PC-3 (cell line): ENCODE data around the gene RASGRP3. TPM values are rescaled to one million over a fixed set of nuclear protein-coding genes. Genes with fewer than 3 reads are reported as not detected.

Source experiments
- ATAC-seq: fragments of 200-7000 bp; cut with Tn5 transposase; 2 replicates; pipeline ENCODE4 v1.9.1; 2020; ENCODE audit warnings: mild to moderate bottlenecking, moderate library complexity
- BruUV-seq: library from RNA; stranded (reverse); fragments of 400-500 nt; replicated peaks from 2 replicates; lab custom pipeline; 2021; lab: Mats Ljungman, UMichigan
- CTCF ChIA-PET: fragments of 300-600 bp; sonication (Branson Sonifier 250); formaldehyde crosslinking; loops from one replicate; lab custom pipeline; 2022; ENCODE audit warnings: antibody characterized with exemption; lab: Charles Lee
- POLR2A ChIA-PET: fragments of 300-600 bp; sonication (Branson Sonifier 250); formaldehyde crosslinking; loops from one replicate; lab custom pipeline; 2022; ENCODE audit warnings: antibody characterized with exemption; ENCODE audit not compliant: unreplicated experiment; lab: Charles Lee
- DNase-seq: peaks from one replicate; pipeline ENCODE4 v3.0.0-alpha.2; 2015
- H2AFZ ChIP-seq: fragments of 300-600 bp; sonication (generic); 2 replicates; pipeline ENCODE4 v1.6.0; 2016; ENCODE audit warnings: antibody characterized with exemption, low read length
- H3F3A ChIP-seq: fragments of 300-600 bp; sonication (generic); one replicate; pipeline ENCODE4 v1.6.0; 2017; ENCODE audit warnings: antibody characterized with exemption, low read length, control low read depth, mild to moderate bottlenecking; ENCODE audit not compliant: unreplicated experiment
- H3K27ac ChIP-seq: fragments of 300-600 bp; sonication (generic); 2 replicates; pipeline ENCODE4 v1.5.1; 2016; ENCODE audit warnings: mild to moderate bottlenecking, low read length
- H3K27me3 ChIP-seq: fragments of 300-600 bp; sonication (generic); 2 replicates; pipeline ENCODE4 v1.6.1; 2016; ENCODE audit warnings: low read length, mixed read lengths
- H3K36me3 ChIP-seq: fragments of 300-600 bp; sonication (generic); 2 replicates; pipeline ENCODE4 v1.6.1; 2016; ENCODE audit warnings: low read depth, mixed run types, low read length, mixed read lengths
- H3K4me1 ChIP-seq: fragments of 300-600 bp; sonication (generic); 2 replicates; pipeline ENCODE4 v1.5.1; 2016; ENCODE audit warnings: low read length; ENCODE audit not compliant: insufficient read depth
- H3K4me2 ChIP-seq: fragments of 300-600 bp; sonication (generic); 2 replicates; pipeline ENCODE4 v1.6.0; 2016; ENCODE audit warnings: low read length
- H3K4me3 ChIP-seq: fragments of 300-600 bp; sonication (generic); 2 replicates; pipeline ENCODE4 v1.5.1; 2016; ENCODE audit warnings: mild to moderate bottlenecking, low read length, mixed read lengths
- H3K79me2 ChIP-seq: fragments of 300-600 bp; sonication (generic); 2 replicates; pipeline ENCODE4 v1.6.1; 2017; ENCODE audit warnings: low read length, mixed read lengths
- H3K9ac ChIP-seq: fragments of 300-600 bp; sonication (generic); 2 replicates; pipeline ENCODE4 v1.6.0; 2016; ENCODE audit warnings: mild to moderate bottlenecking, low read length
- H3K9me2 ChIP-seq: fragments of 300-600 bp; sonication (generic); replicated peaks from 2 replicates; pipeline ENCODE4 v1.6.1; 2016; ENCODE audit warnings: mixed run types, low read length, mixed read lengths
- H3K9me3 ChIP-seq: fragments of 300-600 bp; sonication (generic); 2 replicates; pipeline ENCODE4 v1.6.1; 2016; ENCODE audit warnings: low read length, mixed read lengths
- H4K20me1 ChIP-seq: fragments of 300-600 bp; sonication (generic); 2 replicates; pipeline ENCODE4 v1.6.1; 2016; ENCODE audit warnings: low read length, mixed read lengths
- CTCF ChIP-seq: fragments of 300-600 bp; sonication (generic); conservative IDR thresholded peaks from 2 replicates; pipeline ENCODE4 v1.5.1; 2017; ENCODE audit warnings: antibody characterized with exemption, low read depth, mild to moderate bottlenecking, low read length
- EZH2 ChIP-seq: fragments of 300-600 bp; sonication (generic); IDR thresholded peaks from one replicate; pipeline ENCODE4 v1.6.1; 2017; ENCODE audit warnings: antibody characterized with exemption, mild to moderate bottlenecking, low read length; ENCODE audit not compliant: unreplicated experiment
- EZH2phosphoT487 ChIP-seq: fragments of 300-600 bp; sonication (generic); IDR thresholded peaks from 2 replicates; pipeline ENCODE4 v1.6.1; 2018; ENCODE audit warnings: mild to moderate bottlenecking, antibody characterized with exemption, low read length, borderline replicate concordance
- intact Hi-C: fragments of 100-400 bp; cut with micrococcal nuclease; formaldehyde crosslinking; loops from 2 replicates; pipeline ENCODE4 v1.9.0; 2023
- total RNA-seq: library from RNA; depleted of rRNA; stranded (reverse); fragments of >200 nt; gene quantifications from 2 replicates; pipeline ENCODE4 v1.2.3, GENCODE V29; 2014

The RASGRP3 gene
- total RNA-seq, 1 experiment from 2014 or later: 0.15 TPM

- CTCF ChIA-PET: no interaction called here
- POLR2A ChIA-PET: no interaction called here
- no peak for DNase-seq
- Histone ChIP-seq H3K27ac (no peak overlapping the region), H3K4me1 (peaks cover 29% of the 10 kb centered on the region), H3K9ac (no peak overlapping the region), H3K4me3 (no peak overlapping the region), H3K79me2 (no peaks in the 10 kb centered on the region), H3K27me3 (no peaks in the 10 kb centered on the region), H3K9me2 (no peaks in the 10 kb centered on the region), H3K9me3 (no peaks in the 10 kb centered on the region), H3F3A (no peaks in the 10 kb centered on the region), H3K36me3 (no peaks in the 10 kb centered on the region), H4K20me1 (no peaks in the 10 kb centered on the region), H3K4me2 (no peak overlapping the region), H2AFZ (no peak overlapping the region)
- ATAC-seq: no peak
- TF ChIP-seq EZH2phosphoT487 (no peak), EZH2 (no peak), CTCF (no peak)
- BruUV-seq: no TSS peak
- intact Hi-C loops: no loop called here
These were observed 16.1 kb downstream of the RASGRP3 start for GRCh38 chr2:33492399-33493134.

DNA sequence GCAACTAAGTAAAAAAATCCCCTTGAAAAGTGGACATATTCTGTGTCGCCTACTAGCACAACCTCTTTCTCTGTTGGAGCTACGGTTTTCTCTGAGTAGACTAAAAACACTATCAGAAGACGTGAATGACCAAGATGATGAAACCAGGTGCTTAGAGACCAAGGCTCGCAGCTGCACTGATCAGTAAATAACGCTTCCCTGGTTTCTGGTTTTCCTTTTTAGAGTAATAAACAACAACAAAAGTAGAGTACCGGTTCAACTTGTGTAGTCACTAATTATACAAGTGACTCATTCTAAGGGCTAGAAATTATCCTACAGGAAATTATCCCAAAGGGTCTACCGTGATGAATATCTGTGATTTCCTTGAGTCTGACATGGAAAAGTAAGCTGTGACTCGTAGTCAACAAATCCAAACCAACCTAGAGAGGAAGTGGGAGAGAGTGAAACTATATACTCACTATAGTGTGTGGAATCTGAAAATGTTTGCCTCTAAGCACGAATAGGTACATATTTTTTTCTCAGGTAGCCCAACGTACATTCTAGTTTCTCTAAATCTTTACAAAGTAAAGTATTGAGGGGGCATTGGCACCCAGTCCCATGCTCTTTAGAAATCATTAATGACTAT, 17.8 kb downstream of the RASGRP3 start:
- Histone ChIP-seq H3K4me3 (peak overlapping the region; percentile 51), H3K4me2 (peak overlapping the region; percentile 76), H3K4me1 (peaks cover 29% of the 10 kb centered on the region), H3F3A (no peaks in the 10 kb centered on the region), H2AFZ (peak overlapping the region; percentile 36), H3K27ac (peak overlapping the region; percentile 93), H4K20me1 (no peaks in the 10 kb centered on the region), H3K9ac (peak overlapping the region; percentile 67), H3K9me2 (no peaks in the 10 kb centered on the region), H3K79me2 (no peaks in the 10 kb centered on the region), H3K27me3 (no peaks in the 10 kb centered on the region), H3K9me3 (no peaks in the 10 kb centered on the region), H3K36me3 (no peaks in the 10 kb centered on the region)
- POLR2A ChIA-PET: interaction anchor here (0.6 kb wide), 1 partner anchor 103 kb away, joined by 10 read pairs; no protein-coding TSS in a partner anchor
- CTCF ChIA-PET: no interaction called here
- no TSS peak for BruUV-seq
- intact Hi-C loops: no loop called here
- TF ChIP-seq EZH2: no peak
- no peak for TF ChIP-seq EZH2phosphoT487
- DNase-seq (peak; percentile 67), ATAC-seq (peak; percentile 78)

DNA sequence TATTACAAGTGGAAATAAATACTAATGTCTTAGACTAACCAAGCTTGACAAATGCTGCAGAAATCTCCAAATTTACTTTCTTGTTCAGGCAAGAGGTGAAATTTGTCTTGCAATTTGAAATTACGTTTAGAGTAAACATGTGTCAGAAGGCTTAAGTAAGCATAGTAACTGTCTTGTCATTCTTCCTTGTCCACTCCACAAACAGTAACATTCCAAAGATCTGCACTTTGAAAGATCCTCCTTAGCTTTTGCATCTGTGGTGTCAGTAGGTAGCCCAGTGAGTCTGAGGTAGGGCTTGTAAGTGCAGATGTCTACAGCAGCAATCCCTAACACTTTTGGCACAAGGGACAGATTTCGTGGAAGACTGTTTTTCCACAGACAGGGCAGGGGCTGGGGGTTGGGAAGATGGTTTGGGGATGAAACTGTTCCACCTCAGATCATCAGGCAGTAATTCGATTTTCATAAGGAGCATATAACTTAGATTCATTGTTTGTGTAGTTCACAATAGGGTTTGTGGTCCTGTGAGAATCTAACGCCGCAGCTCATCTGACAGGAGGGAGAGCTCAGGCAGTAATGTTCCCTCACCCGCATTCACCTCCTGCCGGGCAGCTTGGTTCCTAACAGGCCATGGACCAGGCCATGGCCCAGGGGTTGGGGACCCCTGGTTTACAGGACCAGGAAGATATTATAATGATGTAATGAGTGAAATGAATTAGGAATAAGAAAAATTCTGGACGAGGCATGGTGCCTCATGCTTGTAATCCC, 18.6 kb downstream of the RASGRP3 start:
- Histone ChIP-seq H3K4me3 (peak overlapping the region; percentile 51), H4K20me1 (no peaks in the 10 kb centered on the region), H3K4me2 (peak overlapping the region; percentile 76), H3K9me2 (no peaks in the 10 kb centered on the region), H3K79me2 (no peaks in the 10 kb centered on the region), H3F3A (no peaks in the 10 kb centered on the region), H3K27ac (peak overlapping the region; percentile 93), H3K36me3 (no peaks in the 10 kb centered on the region), H3K4me1 (peaks cover 29% of the 10 kb centered on the region), H3K27me3 (no peaks in the 10 kb centered on the region), H3K9ac (peak overlapping the region; percentile 67), H2AFZ (0 out of 2 replicates have a peak overlapping the region, but pooled peaks have one; percentile 36), H3K9me3 (no peaks in the 10 kb centered on the region)
- ATAC-seq (peak; percentile 91), DNase-seq (peak; percentile 77)
- TF ChIP-seq EZH2 (no peak), EZH2phosphoT487 (no peak), CTCF (no peak)
- CTCF ChIA-PET: no interaction called here
- POLR2A ChIA-PET: interaction anchor here (0.6 kb wide), 1 partner anchor 104 kb away, joined by 10 read pairs; no protein-coding TSS in a partner anchor
- intact Hi-C loops: loop anchor here (1.0 kb wide), 1 partner anchor 19 kb away; the partner anchor contains the start of gene RASGRP3
- no TSS peak for BruUV-seq
